OCI-LY3 (cell line): Measurements from ENCODE around the gene LPP.

Source experiments
- CTCF ChIP-seq: fragments of 200-600, 300-600 bp; sonication (generic); IDR thresholded peaks from 2 replicates; pipeline ENCODE4 v1.5.1; 2014; ENCODE audit warnings: antibody characterized with exemption, low read length, low read depth
- EZH2phosphoT487 ChIP-seq: fragments of 200-600 bp; shearing (Covaris generic); IDR thresholded peaks from 2 replicates; pipeline ENCODE4 v1.6.1; 2018; ENCODE audit warnings: antibody characterized with exemption, mixed run types, low read depth

GRCh38 chr3:188304501-188304900, 150.5 kb downstream of the LPP start:
- TF ChIP-seq CTCF: no peak
- TF ChIP-seq EZH2phosphoT487: no peak
